Activated effector memory CD4-positive, alpha-beta T cell treated with Interleukin-2 at 50 U/mL for 16 hours (primary cell): ENCODE results near the gene PLXNB1.
"Not testable (repeated sequence)": the region's sequence is repeated elsewhere in the genome, so short reads cannot be mapped to it uniquely, and the experiment has no call there.

Source experiments
- DNase-seq: peaks from one replicate; pipeline ENCODE4 v3.0.0-alpha.2; 2020

Gene PLXNB1

GRCh38 chr3:48403533-48404439 lies 26.1 kb downstream of the PLXNB1 start:
- DNase-seq = no peak

GRCh38 chr3:48402907-48403306 lies 27.0 kb downstream of the PLXNB1 start:
- no peak for DNase-seq

GRCh38 chr3:48402281-48402732 lies 27.6 kb downstream of the PLXNB1 start:
- no peak for DNase-seq

GRCh38 chr3:48401434-48401901 lies 28.4 kb downstream of the PLXNB1 start:
- not testable (repeated sequence) for DNase-seq

GRCh38 chr3:48400824-48401433 lies 29.0 kb downstream of the PLXNB1 start:
- DNase-seq = peak; percentile 42

- no peak for DNase-seq
Measured at GRCh38 chr3:48399387-48400172, 30.3 kb downstream of the PLXNB1 start.

GRCh38 chr3:48398701-48399386 lies 31.0 kb downstream of the PLXNB1 start:
- no peak for DNase-seq

GRCh38 chr3:48397767-48398681 lies 31.9 kb downstream of the PLXNB1 start:
- DNase-seq = no peak

- DNase-seq = no peak
Measured at GRCh38 chr3:48395714-48396113, 34.2 kb downstream of the PLXNB1 start.

DNA sequence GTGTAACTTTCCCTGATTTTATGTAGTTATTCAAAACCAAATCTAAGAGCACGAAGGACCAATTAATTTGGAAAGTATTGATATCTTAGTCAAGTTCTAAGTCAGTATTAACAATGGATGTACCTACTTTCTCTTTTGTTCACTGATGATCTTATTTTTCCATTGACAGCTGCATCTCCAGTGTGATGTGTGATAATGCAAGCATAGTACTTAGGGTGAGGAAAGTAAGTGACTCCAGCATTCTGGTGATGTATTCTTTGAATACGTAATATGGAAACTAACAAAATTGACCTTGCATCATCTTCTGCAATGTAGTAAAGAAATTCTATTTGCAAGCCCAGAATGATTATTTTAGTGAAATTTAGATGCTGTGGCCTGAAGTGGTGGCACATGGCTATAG lies 35.5 kb downstream of the PLXNB1 start:
- no peak for DNase-seq

GRCh38 chr3:48388966-48389365 lies 40.9 kb downstream of the PLXNB1 start:
- DNase-seq = no peak

DNA sequence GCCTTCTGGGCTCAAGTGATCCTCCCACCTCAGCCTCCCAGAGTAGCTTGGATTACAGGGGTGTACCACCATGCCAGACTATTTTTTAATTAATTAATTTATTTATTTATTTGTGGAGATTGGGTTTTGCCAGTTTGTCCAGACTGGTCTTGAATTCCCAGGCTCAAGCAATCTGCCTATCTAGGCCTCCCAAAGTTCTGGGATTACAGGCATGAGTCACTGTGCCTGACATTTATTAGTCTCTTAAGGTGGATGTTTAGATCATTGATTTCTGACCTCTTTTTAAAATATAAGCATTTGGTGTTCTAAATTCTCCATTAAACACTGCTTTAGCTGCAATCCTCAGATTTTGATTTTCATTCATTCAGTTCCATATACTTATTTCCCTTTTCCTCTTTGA lies 42.3 kb downstream of the PLXNB1 start:
- DNase-seq = no peak

GRCh38 chr3:48372862-48373435 lies 56.9 kb downstream of the PLXNB1 start:
- DNase-seq = no peak

- DNase-seq = no peak
Measured at GRCh38 chr3:48372377-48372770, 57.5 kb downstream of the PLXNB1 start.

DNA sequence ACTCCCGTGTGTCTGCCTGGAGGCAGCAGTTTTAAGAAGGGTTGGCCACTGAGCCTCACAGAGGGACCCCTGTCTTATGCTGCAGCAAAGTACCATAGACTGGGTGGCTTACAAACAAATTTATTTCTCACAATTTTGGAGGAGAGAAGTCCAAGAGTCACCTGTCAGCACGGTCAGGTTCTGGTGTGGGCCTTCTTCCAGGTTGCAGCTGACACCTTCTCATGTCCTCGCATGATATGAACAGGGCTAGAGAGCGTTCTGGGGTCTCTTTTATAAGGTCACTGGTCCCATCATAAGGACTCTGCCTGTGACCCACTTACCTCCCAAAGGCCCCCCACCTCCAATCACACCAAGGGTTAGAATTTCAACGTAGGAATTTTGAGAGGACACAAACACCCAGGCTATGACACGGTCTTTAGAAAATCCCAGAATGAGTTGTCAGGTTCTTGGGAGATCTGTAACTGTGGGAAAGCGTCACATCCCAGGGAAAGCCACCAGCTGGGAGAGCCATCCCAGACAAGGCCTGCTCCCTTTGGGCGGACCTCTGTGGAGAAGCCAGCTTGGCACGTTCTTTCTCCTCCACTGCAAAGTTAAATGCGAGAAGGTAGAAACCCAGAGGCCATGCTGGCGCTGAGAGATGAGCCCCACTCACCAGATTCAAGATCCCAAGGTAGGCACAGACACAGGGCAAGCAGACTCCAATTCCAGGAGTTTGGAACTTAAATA lies 58.1 kb downstream of the PLXNB1 start, which contains the start of gene FBXW12:
Gene FBXW12 (plus strand): TSS at position 569 of the 726 bp plus-strand sequence. CDS start 549 bp downstream, outside the sequence.
- no peak for DNase-seq

DNA sequence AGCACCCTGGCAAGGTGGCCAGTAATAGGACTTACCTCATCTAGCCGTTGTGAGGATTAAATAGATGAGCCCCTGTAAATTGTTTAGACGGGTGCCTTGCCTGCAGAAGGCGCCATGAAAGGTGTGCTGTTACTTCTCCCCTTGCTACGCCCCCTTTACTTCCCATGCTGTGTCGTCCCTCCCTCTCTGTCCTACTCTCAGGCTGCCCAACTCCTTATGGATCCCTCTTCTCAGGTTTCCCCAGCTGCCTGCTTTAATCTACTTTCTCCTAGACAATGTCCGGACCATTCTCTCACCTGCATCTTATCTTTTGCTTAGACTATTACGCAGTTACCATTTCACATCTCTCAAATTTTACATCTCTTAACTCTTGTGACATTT lies 59.6 kb downstream of the PLXNB1 start:
- DNase-seq = no peak

DNA sequence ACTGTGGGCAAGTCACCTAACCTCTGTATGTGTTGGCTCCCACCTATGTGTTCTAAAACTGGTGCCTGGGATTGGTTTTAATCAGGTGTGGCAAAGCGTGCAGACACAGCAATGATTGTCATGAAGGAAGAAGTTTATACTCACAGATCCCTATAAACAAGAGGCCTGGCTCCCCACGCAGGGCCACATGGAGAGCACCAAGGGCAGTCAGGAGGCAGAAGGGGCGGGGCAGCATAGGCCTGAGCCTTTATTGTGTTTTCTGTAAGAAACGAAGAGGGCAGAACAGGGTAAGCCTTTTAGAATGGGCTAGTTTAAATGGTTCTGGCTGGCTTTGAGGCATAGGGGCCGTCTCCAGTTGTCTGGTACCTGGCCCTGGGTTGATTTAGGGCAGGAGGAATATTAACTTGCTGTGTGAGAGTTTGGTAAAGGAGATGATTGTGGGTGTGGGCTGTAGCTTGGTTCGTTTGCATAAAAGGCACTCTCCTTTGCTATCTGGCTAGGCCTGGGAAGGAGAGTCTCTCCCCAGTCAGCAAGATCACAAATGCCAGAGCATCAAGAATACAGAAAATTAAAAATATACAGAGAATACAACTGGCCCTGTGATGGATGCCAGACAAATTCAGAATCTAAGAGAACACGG lies 60.1 kb downstream of the PLXNB1 start:
- no peak for DNase-seq

DNA sequence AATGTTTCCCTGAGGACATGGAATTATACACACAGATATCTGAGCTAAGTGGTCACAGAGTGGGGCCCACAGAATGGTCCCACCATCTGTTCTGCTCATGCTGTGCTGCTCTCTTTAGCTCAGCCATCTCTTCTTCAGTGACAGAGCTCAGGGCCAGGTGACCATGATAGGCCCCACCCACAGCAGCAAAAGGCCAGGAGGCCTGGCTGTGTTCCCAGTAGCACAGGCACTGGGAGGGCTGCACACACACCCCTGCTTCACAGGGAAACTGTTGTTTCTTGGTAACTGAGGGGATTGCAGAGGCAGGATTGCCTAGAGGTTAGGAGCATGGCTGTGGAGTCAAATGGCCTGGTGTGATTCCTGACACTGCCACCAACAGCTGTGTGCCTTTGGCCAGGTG lies 62.7 kb downstream of the PLXNB1 start:
- no peak for DNase-seq

- no peak for DNase-seq
Measured at GRCh38 chr3:48364840-48365239, 65.0 kb downstream of the PLXNB1 start.

- DNase-seq = no peak
Measured at GRCh38 chr3:48361928-48362327, 68.0 kb downstream of the PLXNB1 start.
